GM18499 (cell line): ENCODE results near the gene CBFA2T2.
A peak's percentile ranks its signal among the peaks of the same experiment; 100 is the strongest.
"Not testable (repeated sequence)": the region's sequence is repeated elsewhere in the genome, so short reads cannot be mapped to it uniquely, and the experiment has no call there.

ENCODE experiments used
- ATAC-seq: cut with Tn5 transposase; IDR thresholded peaks from one replicate; pipeline ENCODE4 v1.9.1; 2021; ENCODE audit warnings: moderate number of reproducible peaks; ENCODE audit not compliant: insufficient read depth, unreplicated experiment

CBFA2T2 gene

DNA sequence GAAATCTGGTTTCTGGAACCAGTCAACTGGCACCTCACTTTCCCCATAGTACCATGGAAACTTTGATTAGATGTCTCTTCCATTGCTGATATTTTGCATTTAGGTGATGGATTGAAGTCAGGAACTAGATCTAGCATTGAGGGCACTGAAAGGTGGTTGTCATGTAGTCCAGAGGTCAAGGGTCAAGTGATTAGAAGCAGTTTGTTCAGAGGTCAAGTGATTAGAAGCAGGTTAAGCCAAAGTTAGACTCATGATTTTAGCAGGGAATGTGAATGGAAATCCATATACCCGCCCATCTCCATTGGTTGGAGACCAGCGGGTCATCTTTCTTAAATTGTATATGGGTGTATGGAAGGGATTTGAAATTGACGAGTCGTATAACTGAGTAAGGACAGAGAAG, 51.2 kb downstream of the CBFA2T2 start:
- ATAC-seq, result no peak

DNA sequence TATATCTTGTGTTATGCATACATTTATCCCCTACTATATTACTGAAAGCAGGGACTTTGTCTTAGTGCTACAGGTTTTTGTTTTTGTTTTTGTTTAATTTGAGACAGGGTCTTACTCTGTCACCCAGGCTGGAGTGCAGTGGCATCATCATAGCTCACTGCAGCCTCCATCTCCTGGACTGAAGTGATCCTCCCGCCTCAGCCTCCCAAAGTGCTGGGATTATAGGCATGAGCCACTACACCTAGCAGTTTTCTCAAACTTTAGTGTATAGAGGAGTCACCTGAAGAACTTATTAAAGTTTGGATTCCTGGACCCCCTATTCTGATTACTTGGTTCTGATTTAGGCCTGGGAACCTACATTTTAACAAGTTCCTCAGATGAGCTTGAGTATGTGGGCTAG, 51.9 kb downstream of the CBFA2T2 start:
- no peak for ATAC-seq

GRCh38 chr20:33545763-33546162, 55.9 kb downstream of the CBFA2T2 start:
- ATAC-seq, result no peak

DNA sequence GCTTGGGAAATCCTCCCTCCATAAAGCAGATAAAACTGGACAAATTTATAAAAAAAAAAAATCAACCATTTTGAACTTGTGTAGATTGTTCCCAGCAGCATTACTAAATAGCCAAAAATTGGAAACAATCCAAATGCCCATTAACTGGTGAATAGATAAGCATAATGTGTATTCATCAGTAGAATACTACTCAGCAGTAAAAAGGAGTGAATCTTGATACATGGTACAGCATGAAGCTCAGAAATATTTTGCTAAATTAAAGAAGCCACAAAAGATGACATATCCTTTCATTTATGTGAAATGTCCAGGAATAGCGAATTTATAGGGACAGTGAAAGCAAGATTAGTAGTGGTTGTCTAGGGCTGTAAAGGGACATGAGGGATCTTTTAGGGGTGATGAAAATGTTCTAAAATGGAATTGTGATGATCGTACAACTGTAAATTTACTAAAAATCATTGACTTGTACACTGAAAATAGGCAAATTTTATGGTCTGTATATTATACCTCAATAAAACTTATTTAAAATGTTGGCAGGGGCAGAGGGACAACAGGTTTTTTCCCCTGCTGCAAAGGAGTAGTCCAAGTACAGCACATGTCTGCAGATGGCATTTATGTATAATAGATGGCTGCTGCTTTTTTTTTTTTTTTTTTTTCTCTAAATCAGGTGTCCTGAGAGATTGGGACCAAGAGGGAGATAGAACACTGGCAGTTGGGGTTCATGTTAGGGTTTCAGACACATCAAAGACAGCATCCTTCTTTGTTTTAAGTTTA, 59.5 kb downstream of the CBFA2T2 start:
- no peak for ATAC-seq

DNA sequence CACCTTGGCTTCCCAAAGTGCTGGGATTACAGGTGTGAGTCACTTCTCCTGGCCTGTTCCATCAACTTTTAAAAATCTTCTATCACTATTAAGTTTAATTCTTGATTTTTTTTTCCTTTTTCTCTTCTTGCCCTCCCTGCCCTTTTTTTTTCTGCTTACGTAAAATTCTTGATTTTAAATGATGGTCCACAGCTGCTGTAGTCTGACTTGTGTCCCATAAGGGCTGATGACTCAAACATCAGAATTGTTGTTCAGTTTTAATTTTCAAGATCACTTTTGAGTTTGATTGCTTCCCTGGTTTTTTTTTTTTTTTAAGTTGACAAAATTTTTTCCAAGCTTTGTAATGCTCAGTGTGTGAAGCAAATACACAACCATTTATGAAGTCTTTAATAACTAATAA, 61.9 kb downstream of the CBFA2T2 start:
- no peak for ATAC-seq

- ATAC-seq, result no peak
Observed at GRCh38 chr20:33552519-33552918, 62.6 kb downstream of the CBFA2T2 start.

DNA sequence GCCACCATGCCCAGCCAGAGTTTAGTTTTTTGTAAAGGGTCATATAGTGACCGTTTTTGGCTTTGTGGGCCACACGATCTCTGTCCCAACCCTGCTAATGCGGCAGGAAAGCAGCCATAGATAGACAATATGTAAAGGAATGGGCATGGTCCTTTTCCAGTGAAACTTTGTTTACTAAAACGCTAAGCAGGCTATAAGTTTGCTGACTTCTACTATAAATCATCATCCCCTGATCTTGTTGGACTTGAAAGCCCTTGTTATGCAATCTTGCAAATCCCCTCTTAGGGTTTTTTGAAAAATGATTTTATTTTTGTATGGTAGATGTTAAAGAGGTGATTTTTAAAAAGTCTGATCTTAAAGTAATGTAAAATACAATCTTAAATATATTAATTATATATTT, 63.6 kb downstream of the CBFA2T2 start:
- ATAC-seq, result no peak

DNA sequence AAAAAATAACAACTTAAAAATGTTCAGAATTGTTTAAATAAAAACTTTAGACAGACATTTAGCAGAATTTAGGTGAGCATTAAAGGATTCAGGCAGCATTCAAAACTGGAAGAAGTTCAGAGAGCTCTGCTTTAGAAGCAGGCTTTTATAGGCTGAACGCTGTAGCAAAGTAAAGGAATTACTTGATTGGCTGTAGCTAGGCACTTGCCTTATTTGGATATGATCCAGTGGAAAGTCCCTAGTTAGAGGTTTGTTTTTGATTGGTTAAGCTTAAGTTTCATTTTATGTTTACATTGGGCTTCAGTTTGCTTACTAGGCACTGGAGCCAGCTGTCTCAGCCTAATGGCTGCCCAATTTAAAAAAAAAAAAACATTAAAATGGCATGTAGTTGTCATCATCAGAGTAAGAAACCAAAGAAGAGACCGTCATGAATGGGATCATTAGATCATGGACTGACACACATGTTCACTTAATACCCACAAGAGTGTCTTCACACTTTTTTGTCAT, 65.1 kb downstream of the CBFA2T2 start:
- peak; percentile 91 for ATAC-seq

DNA sequence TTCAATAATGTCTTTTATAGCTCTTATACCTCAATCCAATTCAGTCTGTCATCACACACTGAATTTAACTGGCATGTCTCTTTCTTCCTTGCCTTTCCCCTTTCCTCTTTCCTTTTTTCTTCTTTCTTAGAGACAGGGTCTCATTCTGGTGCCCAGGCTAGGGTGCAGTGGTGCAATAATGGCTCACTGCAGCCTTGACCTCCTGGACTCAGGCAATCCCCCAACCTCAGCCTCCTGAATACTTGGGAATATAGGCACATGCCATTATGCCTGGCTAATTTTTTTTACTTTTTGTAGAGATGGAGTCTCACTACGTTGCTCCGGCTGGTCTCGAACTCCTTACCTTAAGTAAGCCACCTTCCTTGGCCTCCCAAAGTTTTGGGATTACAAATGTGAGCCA, 65.9 kb downstream of the CBFA2T2 start:
- ATAC-seq, result no peak

GRCh38 chr20:33556246-33556645, 66.3 kb downstream of the CBFA2T2 start:
- no peak for ATAC-seq

GRCh38 chr20:33558348-33559144, 68.7 kb downstream of the CBFA2T2 start:
- no peak for ATAC-seq

- ATAC-seq, result no peak
Observed at GRCh38 chr20:33559212-33559611, 69.3 kb downstream of the CBFA2T2 start.

DNA sequence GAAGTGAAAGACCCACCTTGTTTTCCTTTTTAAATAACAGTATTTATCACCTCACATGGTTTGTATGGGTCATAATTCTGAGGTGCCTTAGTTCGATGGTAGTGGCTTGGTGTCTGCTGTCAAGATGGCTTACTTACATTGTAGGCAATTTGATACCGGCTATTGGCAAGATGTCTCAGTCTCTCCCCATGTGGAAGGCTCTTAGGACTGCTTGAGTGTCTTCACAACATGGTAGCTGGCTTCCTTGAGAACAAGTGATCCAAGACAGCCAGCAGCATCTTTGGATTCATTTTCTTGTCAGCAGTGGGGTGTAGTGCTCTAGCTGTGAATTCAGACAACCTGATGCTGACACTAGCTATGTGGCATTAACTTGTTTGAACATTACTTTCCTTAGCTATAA, 70.1 kb downstream of the CBFA2T2 start:
- ATAC-seq, result no peak

- ATAC-seq, result not testable (repeated sequence)
Observed at GRCh38 chr20:33561053-33561452, 71.2 kb downstream of the CBFA2T2 start.

- no peak for ATAC-seq
Observed at GRCh38 chr20:33561692-33562601, 72.1 kb downstream of the CBFA2T2 start.

- ATAC-seq, result no peak
Observed at GRCh38 chr20:33563788-33564187, 73.9 kb downstream of the CBFA2T2 start.

GRCh38 chr20:33566781-33567603, 77.1 kb downstream of the CBFA2T2 start:
- no peak for ATAC-seq

DNA sequence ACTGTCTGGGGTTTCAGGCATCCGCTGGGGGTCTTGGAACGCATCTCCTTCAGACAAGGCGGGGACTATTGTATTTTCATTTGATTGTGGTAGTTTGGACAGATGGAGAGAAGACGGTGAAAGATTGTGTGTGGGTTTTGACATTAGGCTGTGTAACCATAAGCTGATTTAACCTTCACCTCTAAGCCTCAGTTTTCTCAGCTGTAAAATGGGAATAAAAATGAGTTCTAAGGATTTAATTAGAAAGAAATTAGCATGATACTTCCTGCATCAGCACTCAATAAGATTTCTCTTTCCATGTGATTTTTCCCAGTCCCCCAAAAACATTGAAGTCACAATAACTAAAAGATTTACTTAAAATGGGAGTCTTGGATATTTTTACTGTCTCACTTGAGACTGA, 78.1 kb downstream of the CBFA2T2 start:
- no peak for ATAC-seq

DNA sequence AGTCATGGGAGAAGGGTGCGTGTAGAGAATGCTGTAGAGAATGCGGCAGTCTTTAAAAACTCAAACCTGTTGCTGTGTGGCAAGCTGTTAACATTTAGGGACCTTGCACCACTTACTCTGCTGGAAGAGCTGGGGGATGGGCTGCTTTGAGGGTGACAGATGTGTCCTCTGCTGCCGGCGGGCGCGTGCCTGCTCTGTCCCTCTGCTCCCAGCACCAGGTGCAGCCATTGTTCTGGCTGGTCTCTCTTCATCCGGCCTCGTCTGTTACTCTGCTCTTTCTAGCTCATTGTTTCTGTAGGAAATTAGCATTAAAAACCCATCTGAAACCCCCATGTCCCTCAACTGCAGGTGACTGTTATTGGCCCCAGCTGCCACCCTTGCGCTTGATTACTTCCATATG, 78.5 kb downstream of the CBFA2T2 start:
- no peak for ATAC-seq
